Activated B cell treated with CpG ODN at 0.5 μM for 24 hours (primary cell): Measurements from ENCODE around the gene SH3PXD2B. TPM values are rescaled to one million over a fixed set of nuclear protein-coding genes. Genes with fewer than 3 reads are reported as not detected.
"Not testable (repeated sequence)": the region's sequence is repeated elsewhere in the genome, so short reads cannot be mapped to it uniquely, and the experiment has no call there.

Experiments
- ATAC-seq: fragments of 200-7000 bp; cut with Tn5 transposase; one replicate; pipeline ENCODE4 v1.10.0; 2021; ENCODE audit warnings: low read depth, mild to moderate bottlenecking, moderate library complexity
- CTCF ChIA-PET: fragments of 350-600 bp; sonication (Branson Sonifier 250); formaldehyde crosslinking; loops from one replicate; lab custom pipeline; 2021; ENCODE audit warnings: antibody characterized with exemption; lab: Charles Lee
- POLR2A ChIA-PET: fragments of 350-600 bp; sonication (Branson Sonifier 250); formaldehyde crosslinking; loops from one replicate; lab custom pipeline; 2021; ENCODE audit warnings: antibody characterized with exemption; lab: Charles Lee
- DNase-seq: peaks from one replicate; pipeline ENCODE4 v3.0.0; 2022
- H3K27ac Mint-ChIP-seq: one replicate; pipeline ENCODE4 v1.8.0; 2020; ENCODE audit warnings: mixed read lengths
- H3K27me3 Mint-ChIP-seq: one replicate; pipeline ENCODE4 v1.8.0; 2021; ENCODE audit warnings: mixed read lengths
- H3K36me3 Mint-ChIP-seq: one replicate; pipeline ENCODE4 v1.8.0; 2021; ENCODE audit warnings: low read depth, mixed read lengths
- H3K4me1 Mint-ChIP-seq: one replicate; pipeline ENCODE4 v1.8.0; 2021; ENCODE audit warnings: mixed read lengths
- H3K4me3 Mint-ChIP-seq: one replicate; pipeline ENCODE4 v1.8.0; 2020; ENCODE audit warnings: mild to moderate bottlenecking, mixed read lengths
- H3K9me3 Mint-ChIP-seq: one replicate; pipeline ENCODE4 v1.8.0; 2020; ENCODE audit warnings: mixed read lengths
- intact Hi-C: fragments of 100-400 bp; cut with micrococcal nuclease; formaldehyde crosslinking; loops from one replicate; pipeline ENCODE4 v1.15.1; 2024
- total RNA-seq: library from RNA; stranded (reverse); gene quantifications from 2 replicates; pipeline ENCODE4 v1.2.3, GENCODE V29; 2022
- TF ChIP-seq, protein P1 (sequence below): fragments of 200-600 bp; IDR thresholded peaks from one replicate; pipeline ENCODE4 v1.8.0; 2022; ENCODE audit warnings: antibody characterized with exemption, mild to moderate bottlenecking

SH3PXD2B gene
- total RNA-seq, 1 donor from 2014 or later = 0.02 TPM

DNA sequence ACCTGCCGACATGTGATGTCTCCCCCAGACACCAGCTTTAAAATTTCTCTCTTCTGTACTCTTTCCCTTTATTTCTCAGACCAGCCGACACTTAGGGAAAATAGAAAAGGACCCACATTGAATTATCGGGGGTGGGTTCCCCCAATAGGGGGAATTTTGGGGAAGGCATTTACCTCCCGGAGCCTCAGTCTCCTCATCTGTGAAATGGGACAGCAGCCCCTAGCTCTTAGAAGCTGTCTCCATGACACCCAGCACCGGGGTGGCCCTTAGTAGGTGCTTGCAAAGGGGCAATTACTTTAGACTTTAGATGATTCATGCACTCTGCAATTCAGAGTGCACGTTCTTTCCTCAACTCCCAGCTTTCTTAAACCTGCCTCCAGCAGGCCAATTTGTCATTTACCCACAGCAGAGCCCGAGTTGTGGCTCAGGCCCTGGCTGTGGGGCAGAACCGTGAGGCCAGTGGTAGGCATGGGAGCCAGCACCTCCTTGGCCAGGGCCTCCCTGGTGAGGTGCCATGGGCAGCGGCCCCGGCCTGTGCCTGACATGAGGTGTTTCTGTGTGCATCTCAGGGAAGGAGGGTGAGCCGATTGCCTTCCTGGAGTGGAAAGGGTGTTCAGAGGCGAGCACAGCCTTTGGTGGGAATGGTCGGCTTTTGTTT, 51.7 kb downstream of the SH3PXD2B start:
- TF ChIP-seq, protein P1, sequence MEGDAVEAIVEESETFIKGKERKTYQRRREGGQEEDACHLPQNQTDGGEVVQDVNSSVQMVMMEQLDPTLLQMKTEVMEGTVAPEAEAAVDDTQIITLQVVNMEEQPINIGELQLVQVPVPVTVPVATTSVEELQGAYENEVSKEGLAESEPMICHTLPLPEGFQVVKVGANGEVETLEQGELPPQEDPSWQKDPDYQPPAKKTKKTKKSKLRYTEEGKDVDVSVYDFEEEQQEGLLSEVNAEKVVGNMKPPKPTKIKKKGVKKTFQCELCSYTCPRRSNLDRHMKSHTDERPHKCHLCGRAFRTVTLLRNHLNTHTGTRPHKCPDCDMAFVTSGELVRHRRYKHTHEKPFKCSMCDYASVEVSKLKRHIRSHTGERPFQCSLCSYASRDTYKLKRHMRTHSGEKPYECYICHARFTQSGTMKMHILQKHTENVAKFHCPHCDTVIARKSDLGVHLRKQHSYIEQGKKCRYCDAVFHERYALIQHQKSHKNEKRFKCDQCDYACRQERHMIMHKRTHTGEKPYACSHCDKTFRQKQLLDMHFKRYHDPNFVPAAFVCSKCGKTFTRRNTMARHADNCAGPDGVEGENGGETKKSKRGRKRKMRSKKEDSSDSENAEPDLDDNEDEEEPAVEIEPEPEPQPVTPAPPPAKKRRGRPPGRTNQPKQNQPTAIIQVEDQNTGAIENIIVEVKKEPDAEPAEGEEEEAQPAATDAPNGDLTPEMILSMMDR = no peak
- H3K4me1 Mint-ChIP-seq = no peaks in the 10 kb centered on the region
- H3K4me3 Mint-ChIP-seq = no peak overlapping the region
- peaks cover 16% of the 10 kb centered on the region for H3K27me3 Mint-ChIP-seq
- no peak overlapping the region for H3K27ac Mint-ChIP-seq
- no peak for DNase-seq
- no peak for ATAC-seq
- POLR2A ChIA-PET = no interaction called here
- no peaks in the 10 kb centered on the region for H3K36me3 Mint-ChIP-seq
- CTCF ChIA-PET = no interaction called here
- intact Hi-C loops = no loop called here
- H3K9me3 Mint-ChIP-seq = peaks cover 2% of the 10 kb centered on the region

DNA sequence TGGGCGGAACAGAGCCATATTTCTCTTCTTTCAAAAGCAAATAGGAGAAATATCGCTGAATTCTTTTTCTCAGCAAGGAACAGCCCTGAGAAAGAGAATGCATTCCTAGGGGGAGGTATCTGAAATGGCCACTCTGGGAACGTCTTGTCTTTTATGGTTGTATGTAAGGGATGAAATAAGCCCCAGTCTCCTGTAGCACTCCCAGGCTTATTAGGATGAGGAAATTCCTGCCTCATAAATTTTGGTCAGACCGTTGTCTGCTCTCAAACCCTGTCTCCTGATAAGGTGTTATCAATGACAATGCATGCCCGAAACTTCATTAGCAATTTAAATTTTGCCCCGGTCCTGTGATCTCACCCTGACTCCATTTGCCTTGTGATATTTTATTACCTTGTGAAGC, 52.3 kb downstream of the SH3PXD2B start:
- H3K27ac Mint-ChIP-seq, H3K9me3 Mint-ChIP-seq, H3K36me3 Mint-ChIP-seq, DNase-seq, CTCF ChIA-PET, H3K4me1 Mint-ChIP-seq, H3K4me3 Mint-ChIP-seq, intact Hi-C loops, ATAC-seq, POLR2A ChIA-PET: not testable (repeated sequence)
- peaks cover 16% of the 10 kb centered on the region for H3K27me3 Mint-ChIP-seq

- ChIA-PET CTCF (no interaction called here), POLR2A (no interaction called here)
- TF ChIP-seq, protein P1 = no peak
- DNase-seq (no peak), ATAC-seq (no peak)
- intact Hi-C loops = no loop called here
- H3K27ac Mint-ChIP-seq = no peak overlapping the region
- H3K27me3 Mint-ChIP-seq = peaks cover 16% of the 10 kb centered on the region
- H3K36me3 Mint-ChIP-seq = no peaks in the 10 kb centered on the region
- peaks cover 12% of the 10 kb centered on the region for H3K9me3 Mint-ChIP-seq
- no peak overlapping the region for H3K4me3 Mint-ChIP-seq
- no peaks in the 10 kb centered on the region for H3K4me1 Mint-ChIP-seq
Measured at GRCh38 chr5:172399826-172400225, 54.5 kb downstream of the SH3PXD2B start.

GRCh38 chr5:172399336-172399735, 55.0 kb downstream of the SH3PXD2B start:
- H3K36me3 Mint-ChIP-seq = no peaks in the 10 kb centered on the region
- intact Hi-C loops = no loop called here
- H3K27ac Mint-ChIP-seq = no peak overlapping the region
- TF ChIP-seq, protein P1 = no peak
- CTCF ChIA-PET = no interaction called here
- POLR2A ChIA-PET = no interaction called here
- peaks cover 12% of the 10 kb centered on the region for H3K9me3 Mint-ChIP-seq
- no peaks in the 10 kb centered on the region for H3K4me1 Mint-ChIP-seq
- H3K27me3 Mint-ChIP-seq = peaks cover 18% of the 10 kb centered on the region
- H3K4me3 Mint-ChIP-seq = no peak overlapping the region
- ATAC-seq (no peak), DNase-seq (no peak)

DNA sequence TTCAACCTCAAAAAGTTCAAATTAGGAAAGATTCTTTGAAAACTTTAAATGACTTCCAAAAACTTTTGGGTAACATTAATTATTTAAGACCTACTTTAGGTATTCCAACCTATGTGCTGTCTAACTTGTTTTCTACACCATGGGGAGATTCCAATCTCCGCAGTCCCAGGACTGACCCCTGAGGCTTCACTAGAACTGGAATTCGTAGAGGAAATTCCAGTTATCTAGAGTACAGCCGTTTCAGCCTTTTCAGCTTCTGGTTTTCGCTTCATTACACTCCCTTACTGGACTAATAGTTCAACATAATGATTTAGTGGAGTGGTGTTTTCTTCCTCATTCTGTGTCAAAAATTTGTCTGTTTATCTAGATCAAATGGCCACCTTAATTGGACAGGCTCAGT, 55.7 kb downstream of the SH3PXD2B start:
- H3K4me3 Mint-ChIP-seq, DNase-seq, ATAC-seq, intact Hi-C loops, CTCF ChIA-PET, H3K36me3 Mint-ChIP-seq, POLR2A ChIA-PET, H3K4me1 Mint-ChIP-seq, H3K27ac Mint-ChIP-seq: not testable (repeated sequence)
- peaks cover 12% of the 10 kb centered on the region for H3K9me3 Mint-ChIP-seq
- peaks cover 20% of the 10 kb centered on the region for H3K27me3 Mint-ChIP-seq

DNA sequence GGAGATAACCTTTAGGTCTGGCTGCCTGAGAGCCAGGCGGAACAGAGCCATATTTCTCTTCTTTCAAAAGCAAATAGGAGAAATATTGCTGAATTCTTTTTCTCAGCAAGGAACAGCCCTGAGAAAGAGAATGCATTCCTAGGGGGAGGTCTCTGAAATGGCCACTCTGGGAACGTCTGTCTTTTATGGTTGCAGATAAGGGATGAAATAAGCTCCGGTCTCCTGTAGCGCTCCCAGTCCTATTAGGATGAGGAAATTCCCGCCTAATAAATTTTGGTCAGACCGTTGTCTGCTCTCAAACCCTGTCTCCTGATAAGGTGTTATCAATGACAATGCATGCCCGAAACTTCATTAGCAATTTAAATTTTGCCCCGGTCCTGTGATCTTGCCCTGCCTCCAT, 57.3 kb downstream of the SH3PXD2B start:
- H3K4me3 Mint-ChIP-seq, DNase-seq, H3K4me1 Mint-ChIP-seq, intact Hi-C loops, CTCF ChIA-PET, H3K36me3 Mint-ChIP-seq, H3K27ac Mint-ChIP-seq, ATAC-seq, POLR2A ChIA-PET: not testable (repeated sequence)
- peaks cover 21% of the 10 kb centered on the region for H3K27me3 Mint-ChIP-seq
- peaks cover 12% of the 10 kb centered on the region for H3K9me3 Mint-ChIP-seq

DNA sequence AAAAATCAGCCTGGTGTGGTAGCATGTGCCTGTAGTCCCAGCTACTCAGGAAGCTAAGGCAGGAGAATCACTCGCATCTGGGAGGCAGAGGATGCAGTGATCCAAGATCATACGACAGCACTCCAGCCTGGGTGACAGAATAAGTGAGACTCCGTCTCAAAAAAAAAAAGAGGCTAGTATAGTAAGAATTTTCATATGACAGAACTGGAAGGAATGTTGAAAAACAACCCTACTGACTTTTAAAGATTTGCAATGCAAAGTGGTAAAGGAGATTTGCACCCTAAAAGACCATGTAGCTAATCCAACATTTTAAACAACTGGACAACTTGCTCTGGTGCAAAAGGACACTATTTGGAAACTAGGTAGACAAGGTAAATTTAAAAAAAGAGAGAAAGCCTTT, 58.1 kb downstream of the SH3PXD2B start:
- ChIA-PET CTCF (no interaction called here), POLR2A (no interaction called here)
- DNase-seq (no peak), ATAC-seq (no peak)
- Mint-ChIP-seq H3K27ac (no peak overlapping the region), H3K4me3 (no peak overlapping the region), H3K27me3 (peaks cover 21% of the 10 kb centered on the region), H3K36me3 (no peaks in the 10 kb centered on the region), H3K4me1 (no peaks in the 10 kb centered on the region), H3K9me3 (peaks cover 12% of the 10 kb centered on the region)
- TF ChIP-seq, protein P1 = no peak
- intact Hi-C loops = no loop called here
